HG02623 (cell line): Measurements from ENCODE around the gene HTT.

Source experiments
- ATAC-seq: cut with Tn5 transposase; IDR thresholded peaks from one replicate; pipeline ENCODE4 v1.9.1; 2021; ENCODE audit warnings: moderate library complexity; ENCODE audit not compliant: unreplicated experiment

Gene HTT

DNA sequence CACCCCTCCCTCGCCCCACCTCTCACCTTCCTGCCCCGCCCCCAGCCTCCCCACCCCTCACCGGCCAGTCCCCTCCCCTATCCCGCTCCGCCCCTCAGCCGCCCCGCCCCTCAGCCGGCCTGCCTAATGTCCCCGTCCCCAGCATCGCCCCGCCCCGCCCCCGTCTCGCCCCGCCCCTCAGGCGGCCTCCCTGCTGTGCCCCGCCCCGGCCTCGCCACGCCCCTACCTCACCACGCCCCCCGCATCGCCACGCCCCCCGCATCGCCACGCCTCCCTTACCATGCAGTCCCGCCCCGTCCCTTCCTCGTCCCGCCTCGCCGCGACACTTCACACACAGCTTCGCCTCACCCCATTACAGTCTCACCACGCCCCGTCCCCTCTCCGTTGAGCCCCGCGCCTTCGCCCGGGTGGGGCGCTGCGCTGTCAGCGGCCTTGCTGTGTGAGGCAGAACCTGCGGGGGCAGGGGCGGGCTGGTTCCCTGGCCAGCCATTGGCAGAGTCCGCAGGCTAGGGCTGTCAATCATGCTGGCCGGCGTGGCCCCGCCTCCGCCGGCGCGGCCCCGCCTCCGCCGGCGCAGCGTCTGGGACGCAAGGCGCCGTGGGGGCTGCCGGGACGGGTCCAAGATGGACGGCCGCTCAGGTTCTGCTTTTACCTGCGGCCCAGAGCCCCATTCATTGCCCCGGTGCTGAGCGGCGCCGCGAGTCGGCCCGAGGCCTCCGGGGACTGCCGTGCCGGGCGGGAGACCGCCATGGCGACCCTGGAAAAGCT lies at the start of gene HTT, which contains the start of gene HTT-AS:
Gene HTT (plus strand): TSS at position 604 of the 768 bp plus-strand sequence. CDS start 145 bp downstream, at position 749.
Gene HTT-AS (minus strand): TSS at position 461 of the 768 bp plus-strand sequence.
- peak; percentile 71 for ATAC-seq

DNA sequence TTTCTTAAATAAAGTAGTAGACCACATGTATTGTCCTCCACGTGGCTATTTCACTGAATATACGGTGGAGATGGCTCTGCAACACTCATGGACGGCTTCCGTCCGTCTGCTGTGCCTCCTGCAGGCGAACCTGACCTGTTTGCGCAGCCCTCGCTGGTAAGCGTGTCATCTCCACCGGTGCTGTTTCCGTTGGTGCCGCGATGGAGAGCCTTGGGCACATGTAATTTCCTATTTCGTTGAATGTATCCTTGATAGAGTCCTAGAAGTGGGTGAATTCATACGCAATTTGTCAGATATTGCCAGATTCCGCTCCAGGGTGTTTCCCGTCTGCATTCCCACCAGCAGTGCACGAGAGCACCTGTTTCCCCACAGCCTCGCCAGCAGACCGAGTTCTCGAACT lies 48.6 kb upstream of the HTT start:
- ATAC-seq = no peak

DNA sequence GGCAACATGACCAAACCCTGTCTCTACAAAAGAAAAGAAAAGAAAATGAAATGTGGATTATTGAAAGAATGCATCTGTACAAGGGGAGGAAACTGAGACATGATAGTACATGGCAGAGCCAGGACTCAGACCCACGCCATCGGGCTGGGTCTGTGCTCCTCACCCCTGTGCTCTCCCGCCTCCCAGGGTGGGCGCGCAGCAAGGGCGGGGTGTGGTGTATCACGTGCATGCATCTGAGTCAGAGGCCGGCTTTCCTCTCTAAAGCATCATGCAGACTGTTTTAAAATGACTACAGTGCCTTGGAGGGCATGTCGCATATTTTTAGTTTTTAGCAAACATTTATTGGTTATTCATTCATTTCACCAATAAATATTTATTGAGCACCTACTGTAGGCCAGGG lies 47.9 kb upstream of the HTT start:
- no peak for ATAC-seq

DNA sequence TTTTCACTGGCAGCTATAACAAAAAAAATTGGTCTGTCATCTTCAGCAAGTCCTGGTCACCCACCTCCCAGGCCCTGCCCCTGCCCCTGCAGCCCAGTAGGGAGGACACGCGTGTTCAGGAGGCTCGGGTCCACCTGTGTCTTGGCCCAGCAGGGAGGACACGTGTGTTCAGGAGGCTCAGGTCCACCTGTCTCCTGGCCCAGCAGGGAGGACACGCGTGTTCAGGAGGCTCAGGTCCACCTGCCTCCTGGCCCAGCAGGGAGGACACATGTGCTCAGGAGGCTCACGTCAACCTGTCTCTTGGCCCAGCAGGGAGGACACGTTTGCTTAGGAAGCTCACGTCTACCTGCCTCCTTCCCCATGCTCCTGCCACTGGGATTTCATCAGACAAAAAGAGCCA lies 45.0 kb upstream of the HTT start:
- ATAC-seq = no peak

DNA sequence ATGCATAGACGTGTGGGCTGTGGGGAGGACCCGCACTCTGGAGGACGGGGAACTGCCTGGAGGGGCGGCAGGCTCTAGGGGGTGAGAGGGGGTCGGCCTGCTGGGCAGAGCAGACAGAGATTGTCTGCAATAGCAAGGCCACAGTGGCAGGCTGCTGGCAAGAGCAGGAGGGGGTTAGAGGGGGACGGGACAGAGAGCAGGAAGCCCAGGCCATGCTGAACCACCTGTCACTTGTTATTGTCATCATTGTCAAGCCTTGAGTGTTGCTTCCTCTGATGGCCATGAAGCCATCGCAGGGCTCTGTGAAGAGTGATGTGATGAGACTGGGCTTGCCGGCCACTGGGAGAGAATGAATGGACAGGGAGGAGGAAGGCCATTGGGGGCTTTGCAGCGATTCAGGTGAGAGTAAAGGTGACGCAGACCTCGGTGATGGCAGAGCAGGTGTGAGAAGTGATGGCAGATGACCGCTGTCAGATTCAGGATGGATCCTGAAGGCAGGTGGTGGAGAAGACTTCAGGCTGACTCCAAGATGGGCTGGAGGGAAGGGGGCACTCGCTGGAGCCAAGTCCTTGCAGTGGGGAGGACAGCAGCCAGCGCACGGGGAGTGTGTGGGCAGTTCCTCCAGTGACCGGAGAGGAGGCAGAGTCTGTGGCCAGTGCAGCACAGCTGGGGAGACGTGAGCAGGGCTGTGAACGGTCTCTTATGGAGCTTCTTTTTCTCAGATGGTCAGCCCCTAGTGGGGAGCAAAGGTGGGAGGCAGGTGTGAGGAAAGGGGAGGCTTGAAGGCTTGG lies 43.7 kb upstream of the HTT start:
- ATAC-seq = no peak

DNA sequence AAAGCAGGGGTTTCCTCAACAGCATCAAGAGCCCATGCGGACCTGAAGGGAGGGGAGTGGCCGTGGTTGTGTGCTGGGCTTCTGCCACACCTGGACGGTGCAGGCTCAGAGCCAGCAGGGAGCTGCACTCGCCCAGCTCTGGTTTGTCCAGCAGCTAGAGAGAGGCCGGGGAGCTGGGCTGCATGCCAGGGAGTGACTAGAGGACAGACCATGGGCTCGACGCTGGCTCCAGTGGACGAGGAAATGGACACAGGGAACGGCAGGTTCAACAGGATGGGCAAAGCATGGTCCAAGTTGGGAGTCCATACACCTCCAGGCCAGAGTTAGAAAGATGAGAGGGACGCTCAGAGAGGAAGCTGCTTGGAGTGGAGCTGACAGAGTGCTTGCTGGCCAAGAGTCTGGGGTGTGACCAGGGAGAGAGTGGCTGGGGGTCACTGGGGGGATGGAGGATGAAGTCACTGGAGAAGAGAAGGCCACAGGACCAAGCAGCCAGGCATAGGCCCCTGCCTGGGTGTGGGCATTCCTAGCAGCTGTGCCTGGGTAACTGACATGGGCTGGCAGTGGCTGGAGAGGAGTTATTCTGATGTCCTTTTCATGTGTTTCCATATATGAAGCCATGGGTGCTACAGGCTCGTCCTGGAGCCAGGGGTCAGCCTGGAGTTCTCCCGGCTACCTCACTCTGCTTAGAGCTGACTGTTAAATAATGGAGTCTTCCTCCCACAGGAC lies 43.0 kb upstream of the HTT start:
- ATAC-seq = no peak

DNA sequence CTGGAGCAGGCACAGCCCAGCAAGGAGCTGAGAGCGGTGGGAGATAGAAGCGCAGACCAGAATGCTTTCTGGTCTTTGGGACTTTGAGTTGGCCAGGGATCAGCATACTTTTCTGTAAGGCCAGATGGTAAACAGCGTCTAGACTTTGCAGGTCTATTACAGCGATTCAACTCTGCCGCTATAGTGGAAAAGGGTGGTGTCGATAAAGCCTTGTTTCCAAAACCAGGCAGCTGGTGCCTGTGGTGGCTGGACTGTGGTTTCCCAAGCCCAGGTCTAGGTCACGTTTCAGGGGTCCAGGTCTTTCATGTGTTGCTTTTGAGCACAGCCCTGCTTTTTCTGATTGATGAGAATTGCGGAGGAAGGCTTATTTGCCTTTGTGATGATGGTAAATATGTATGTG lies 40.2 kb upstream of the HTT start:
- ATAC-seq = no peak

DNA sequence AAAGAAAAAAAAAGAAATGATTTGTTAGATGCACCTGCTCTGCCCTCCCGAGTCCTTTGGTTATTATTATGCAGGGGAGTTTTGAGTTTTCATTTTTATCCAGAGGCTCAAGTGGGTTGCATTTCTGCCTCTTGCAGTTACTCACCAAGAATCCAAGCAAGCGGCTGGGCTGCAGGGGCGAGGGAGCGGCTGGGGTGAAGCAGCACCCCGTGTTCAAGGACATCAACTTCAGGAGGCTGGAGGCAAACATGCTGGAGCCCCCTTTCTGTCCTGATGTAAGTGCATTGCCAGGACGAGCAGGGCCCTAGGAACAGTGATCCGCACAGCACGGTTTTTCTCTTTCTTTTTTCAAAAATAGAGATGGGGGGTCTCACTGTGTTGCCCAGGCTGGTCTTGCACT lies 39.2 kb upstream of the HTT start:
- ATAC-seq = no peak

DNA sequence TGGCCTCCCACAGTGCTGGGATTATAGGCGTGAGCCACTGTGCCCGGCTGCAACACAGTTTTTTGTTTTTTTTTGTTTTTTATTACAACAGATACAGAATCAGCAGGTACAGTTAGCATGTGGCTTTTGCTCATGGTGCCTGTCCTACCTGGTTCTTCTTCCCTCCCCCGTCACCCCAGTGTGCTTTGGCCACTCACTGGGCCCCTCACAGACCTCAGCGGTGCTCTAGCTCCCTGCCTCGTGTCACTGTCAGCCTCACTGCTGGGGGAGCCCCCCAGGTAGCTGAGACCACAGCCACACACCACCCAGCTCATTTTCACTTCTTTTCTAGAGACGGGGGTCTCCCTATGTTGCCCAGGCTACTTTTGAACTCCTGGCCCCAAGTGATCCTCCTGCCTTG lies 38.8 kb upstream of the HTT start:
- ATAC-seq = no peak

DNA sequence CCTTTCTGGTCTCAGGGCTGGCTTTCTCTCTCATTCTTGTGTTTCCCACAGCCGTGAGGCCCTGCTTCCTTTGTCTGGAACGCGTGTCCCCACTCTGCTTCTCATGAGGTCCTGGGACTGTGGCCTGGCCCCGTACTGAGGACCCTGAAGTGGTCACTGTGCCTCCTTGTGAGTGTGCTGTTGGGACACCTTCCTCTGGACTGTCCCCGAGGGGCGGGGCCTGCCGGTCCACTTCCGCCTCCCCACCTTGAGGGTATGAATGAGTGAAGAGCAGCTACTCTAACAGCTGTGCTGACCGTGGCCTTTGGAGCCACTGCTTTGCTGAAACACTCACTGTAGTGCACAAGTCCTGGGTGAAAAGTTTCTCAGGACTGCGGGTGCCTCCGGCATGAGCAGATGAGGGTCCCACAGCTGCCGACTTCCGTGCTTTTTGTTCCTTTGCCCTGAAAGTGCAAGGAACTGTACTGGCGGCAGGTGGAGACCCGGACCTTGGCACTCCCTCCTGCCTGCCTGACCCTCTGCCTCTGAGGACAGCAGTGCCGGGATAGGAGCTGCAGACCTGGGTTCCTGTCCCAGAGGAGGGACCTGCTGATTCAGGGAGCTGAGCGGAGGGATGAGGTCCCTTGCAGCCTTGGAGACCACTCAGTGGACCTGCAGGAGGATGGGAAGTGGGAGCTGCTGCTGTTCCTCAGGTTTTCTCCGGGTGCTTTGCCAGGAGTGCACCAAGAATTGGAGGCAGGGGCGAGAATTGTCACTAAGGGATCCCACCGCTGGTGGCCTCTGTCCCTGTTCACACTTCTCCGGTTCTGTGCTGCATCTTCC lies 38.1 kb upstream of the HTT start:
- ATAC-seq = no peak

DNA sequence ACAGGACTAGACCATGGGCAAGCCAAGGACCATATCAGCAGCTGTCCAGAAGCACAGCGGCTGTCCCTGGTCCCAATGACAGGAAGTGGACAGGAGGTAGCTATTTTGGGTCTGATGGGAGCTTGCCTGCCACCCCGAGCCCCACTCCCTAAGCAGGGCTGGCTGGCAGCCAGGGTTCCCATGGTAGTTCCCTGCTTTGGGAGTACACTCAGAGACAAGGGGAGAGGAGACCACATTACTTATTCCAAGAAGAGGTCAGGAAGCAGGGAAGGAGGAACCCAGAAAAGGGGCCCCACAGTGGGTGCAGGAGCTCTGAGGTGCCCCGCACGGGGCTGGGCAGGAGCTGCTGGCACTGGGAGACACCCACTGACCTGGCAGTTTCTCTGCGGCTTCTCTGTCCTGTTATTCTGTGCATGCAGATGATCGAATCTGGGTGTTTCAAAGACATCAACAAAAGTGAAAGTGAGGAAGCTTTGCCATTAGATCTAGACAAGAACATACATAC lies 36.5 kb upstream of the HTT start:
- no peak for ATAC-seq

DNA sequence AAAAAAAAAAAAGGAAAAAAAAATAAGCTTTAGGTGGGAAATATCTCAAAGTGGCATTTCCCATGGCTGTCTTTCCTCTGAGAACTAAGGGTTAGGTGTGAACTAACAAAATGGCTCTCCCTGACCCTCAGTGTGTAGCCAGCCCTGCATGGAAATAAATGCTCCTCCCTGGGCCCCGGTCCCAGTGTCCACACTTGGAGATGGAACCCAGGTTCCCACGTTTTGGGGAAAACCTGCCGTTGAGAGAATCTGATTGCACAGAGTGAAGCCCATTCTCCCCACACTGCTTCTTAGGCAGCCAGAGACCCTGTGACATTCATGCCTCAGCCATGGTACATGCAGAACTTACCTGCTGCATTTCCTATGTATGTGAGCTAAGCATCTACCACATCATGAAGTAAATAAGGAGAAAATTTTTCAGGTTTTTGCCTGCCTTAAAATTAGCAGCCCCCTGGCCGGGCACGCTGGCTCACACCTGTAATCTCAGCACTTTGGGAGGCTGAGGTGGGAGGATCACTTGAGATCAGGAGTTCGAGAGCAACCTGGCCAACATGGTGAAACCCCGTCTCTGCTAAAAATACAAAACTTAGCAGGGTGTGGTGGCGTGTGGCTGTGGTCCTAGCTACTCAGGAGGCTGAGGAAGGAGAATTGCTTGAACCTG lies 34.6 kb upstream of the HTT start:
- ATAC-seq = no peak

DNA sequence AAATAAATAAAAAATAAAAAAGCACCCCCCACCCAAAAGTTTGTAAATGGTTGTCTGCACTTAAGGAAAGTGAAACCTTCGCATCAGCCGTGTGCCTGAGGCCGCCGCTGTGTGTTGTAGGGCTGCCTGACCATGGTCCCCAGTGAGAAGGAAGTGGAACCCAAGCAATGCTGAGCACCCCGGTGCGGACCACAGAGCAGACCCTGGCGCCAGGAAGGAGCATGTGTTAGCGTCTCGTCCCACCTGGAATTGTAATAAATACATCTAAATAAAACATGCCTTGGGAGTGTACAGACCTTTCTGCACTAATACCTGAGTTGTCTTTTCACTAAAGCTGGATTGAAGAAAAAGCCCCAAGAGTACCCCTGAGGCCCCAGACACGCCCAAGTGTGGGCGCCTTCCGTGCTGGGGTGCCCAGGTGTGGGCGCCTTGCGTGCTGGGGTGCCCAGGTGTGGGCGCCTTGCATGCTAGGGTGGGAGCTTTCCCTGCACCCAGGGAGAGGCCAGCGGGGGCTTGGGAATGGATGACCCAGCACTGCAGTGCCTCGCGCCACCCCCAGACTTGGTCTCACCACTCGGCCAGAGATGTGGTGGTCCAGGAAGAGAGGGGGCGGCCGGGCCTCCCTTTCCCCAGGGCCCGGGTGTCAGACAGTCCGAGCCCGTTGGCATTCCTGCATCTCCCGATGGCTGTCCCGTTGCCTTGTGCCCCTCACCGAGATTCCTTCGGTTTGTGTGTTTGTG lies 33.9 kb upstream of the HTT start:
- peak; percentile 38 for ATAC-seq

DNA sequence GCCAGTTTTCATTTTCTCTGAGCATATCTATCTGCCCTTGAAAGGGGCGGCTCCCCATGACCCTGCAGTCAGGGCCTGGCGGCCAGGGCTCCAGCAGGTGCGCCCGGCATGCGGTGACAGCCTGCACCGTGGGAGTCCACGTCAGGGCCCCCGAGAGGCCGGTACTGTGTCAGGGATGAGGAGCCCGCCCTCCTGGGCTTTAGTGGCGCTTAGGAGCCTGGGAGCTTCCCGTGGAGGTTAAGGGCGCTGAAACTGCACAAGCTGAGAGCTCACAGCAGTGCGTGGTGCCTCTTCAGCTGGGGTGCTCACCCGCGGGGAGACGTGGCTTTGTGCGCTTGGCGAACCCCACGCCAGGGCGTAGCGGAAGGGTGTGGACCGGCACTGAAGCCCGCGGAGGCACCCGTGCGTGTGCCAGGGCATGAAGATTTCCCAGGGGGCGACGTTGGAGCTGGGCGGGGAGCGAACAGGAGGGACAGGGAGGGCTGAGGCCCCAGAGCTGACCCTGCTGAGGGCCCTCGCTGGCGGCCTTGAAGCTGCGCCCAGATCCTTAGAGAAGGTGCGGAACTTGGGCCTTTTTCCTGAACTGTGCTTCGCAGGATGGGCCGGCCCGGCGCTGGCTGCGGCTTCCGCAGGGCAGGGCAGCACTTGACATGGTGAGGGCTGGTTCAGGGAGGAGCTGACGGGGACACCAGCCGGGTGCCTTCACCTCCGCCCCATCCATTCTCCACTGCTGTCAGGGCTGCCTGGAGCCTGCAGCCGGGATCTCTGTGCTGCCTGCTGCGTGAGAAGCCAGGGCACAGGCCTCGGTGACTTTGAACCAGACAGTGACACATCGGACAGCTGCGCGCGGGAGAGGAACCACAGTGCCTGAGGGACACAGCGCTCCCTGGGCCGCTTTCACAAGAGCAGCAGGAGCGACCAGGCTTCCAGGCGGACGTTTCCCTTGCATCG lies 33.0 kb upstream of the HTT start:
- no peak for ATAC-seq

DNA sequence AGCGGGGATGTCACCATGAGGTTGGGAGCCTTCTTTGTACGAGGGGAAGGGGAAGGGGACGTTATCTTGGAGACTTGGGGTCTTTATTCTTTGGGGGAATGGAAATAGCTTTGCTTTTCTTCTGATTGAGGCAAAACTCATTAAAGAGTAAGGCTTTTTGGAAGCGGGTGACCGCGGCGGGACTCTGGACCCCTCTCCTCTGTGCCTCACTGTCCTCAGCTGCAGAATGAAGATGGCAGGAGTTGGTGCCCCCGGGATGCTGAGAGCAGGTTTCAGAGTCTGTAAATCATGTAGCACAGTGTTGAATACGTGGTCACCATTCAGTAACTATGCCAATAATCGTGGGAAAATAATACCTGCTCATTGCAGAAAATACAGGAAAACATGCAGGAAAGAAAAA lies 32.3 kb upstream of the HTT start:
- no peak for ATAC-seq

DNA sequence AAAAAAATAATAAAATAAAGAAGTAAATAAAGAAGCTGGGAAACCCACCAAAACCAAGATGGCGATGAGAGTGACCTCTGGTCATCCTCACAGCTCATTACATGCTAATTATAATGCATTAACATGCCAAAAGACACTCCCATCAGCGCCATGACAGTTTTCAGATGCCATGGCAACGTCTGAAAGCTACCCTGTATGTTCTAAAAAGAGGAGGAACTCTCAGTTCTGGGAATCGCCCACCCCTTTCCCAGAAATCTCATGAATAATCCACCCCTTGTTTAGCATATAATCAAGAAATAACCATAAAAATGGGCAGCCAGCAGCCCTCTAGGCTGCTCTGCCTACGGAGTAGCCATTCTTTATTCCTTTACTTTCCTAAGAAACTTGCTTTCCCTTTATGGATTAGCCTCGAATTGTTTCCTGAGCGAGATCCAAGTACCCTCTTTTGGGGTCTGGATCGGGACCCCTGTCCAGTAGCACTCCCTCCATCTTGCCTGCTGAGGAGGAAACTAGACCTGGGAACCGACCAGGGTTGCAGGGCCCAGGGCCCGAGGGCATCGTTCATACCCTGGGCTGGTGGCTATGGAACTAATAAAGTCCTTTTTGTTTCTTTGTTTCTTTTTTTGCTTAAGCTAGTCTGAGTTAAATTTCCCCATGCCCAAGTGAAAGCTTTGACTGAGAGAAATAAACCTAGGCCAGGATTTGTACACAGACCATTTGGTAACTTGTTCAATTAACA lies 31.0 kb upstream of the HTT start:
- ATAC-seq = no peak
